SU-DHL-6 (cell line): ENCODE measurements around the gene TSPAN1.

Source experiments
- H2AFZ ChIP-seq: fragments of 200-600 bp; sonication (generic); 2 replicates; pipeline ENCODE4 v1.6.1; 2014; ENCODE audit warnings: low read depth, mild to moderate bottlenecking, moderate library complexity, mixed read lengths, antibody characterized with exemption, low read length; ENCODE audit not compliant: severe bottlenecking
- H3F3A ChIP-seq: fragments of 200-600 bp; shearing (Covaris generic); 2 replicates; pipeline ENCODE4 v1.6.0; 2016; ENCODE audit warnings: antibody characterized with exemption, mild to moderate bottlenecking; ENCODE audit not compliant: insufficient read depth
- H3K27ac ChIP-seq: fragments of 200-600 bp; sonication (generic); 2 replicates; pipeline ENCODE4 v1.5.1; 2016; ENCODE audit warnings: low read depth, mild to moderate bottlenecking, low read length, moderate library complexity, mixed read lengths
- H3K27me3 ChIP-seq: fragments of 200-600 bp; sonication (generic), shearing (Covaris generic); 2 replicates; pipeline ENCODE4 v1.6.0; 2014; ENCODE audit warnings: mild to moderate bottlenecking, low read length
- H3K36me3 ChIP-seq: fragments of 200-600 bp; sonication (generic); 2 replicates; pipeline ENCODE4 v1.6.1; 2014; ENCODE audit warnings: mild to moderate bottlenecking, low read length, mixed read lengths
- H3K4me2 ChIP-seq: fragments of 300-600, 200-600 bp; shearing (Covaris generic), sonication (generic); 2 replicates; pipeline ENCODE4 v1.6.0; 2014; ENCODE audit warnings: low read length, low read depth, mild to moderate bottlenecking; ENCODE audit not compliant: poor library complexity, severe bottlenecking
- H3K4me3 ChIP-seq: fragments of 200-600 bp; sonication (generic); 2 replicates; pipeline ENCODE4 v1.5.1; 2014; ENCODE audit warnings: antibody characterized with exemption, low read length, mild to moderate bottlenecking, mixed read lengths; ENCODE audit not compliant: insufficient read depth, poor library complexity, severe bottlenecking
- H3K79me2 ChIP-seq: fragments of 200-600 bp; sonication (generic); 2 replicates; pipeline ENCODE4 v1.6.1; 2014; ENCODE audit warnings: mild to moderate bottlenecking, low read length, moderate library complexity; ENCODE audit not compliant: insufficient read depth
- H3K9ac ChIP-seq: fragments of 200-600 bp; sonication (generic); 2 replicates; pipeline ENCODE4 v1.7.0; 2014; ENCODE audit warnings: mild to moderate bottlenecking, low read length
- H3K9me2 ChIP-seq: fragments of 200-600 bp; sonication (generic); replicated peaks from 2 replicates; pipeline ENCODE4 v1.6.1; 2014; ENCODE audit warnings: low read length; ENCODE audit not compliant: insufficient read depth
- H3K9me3 ChIP-seq: fragments of 200-600 bp; sonication (generic); 2 replicates; pipeline ENCODE4 v1.6.1; 2014; ENCODE audit warnings: low read length, mixed read lengths; ENCODE audit not compliant: insufficient read depth
- H4K20me1 ChIP-seq: fragments of 200-600 bp; sonication (generic); 2 replicates; pipeline ENCODE4 v1.6.1; 2014; ENCODE audit warnings: low read depth, mild to moderate bottlenecking, antibody characterized with exemption, low read length, moderate library complexity, mixed read lengths
- EZH2phosphoT487 ChIP-seq: fragments of 200-600 bp; sonication (generic), shearing (Covaris generic); conservative IDR thresholded peaks from 2 replicates; pipeline ENCODE4 v1.6.1; 2018; ENCODE audit warnings: mild to moderate bottlenecking, antibody characterized with exemption, low read length, moderate library complexity, mixed read lengths
- TF ChIP-seq, protein P1 (sequence below): fragments of 200-600 bp; sonication (generic); IDR thresholded peaks from one replicate; pipeline ENCODE4 v1.5.1; 2017; ENCODE audit warnings: antibody characterized with exemption, mild to moderate bottlenecking, low read length, moderate library complexity; ENCODE audit not compliant: insufficient read depth, poor library complexity, severe bottlenecking

TSPAN1 gene

DNA sequence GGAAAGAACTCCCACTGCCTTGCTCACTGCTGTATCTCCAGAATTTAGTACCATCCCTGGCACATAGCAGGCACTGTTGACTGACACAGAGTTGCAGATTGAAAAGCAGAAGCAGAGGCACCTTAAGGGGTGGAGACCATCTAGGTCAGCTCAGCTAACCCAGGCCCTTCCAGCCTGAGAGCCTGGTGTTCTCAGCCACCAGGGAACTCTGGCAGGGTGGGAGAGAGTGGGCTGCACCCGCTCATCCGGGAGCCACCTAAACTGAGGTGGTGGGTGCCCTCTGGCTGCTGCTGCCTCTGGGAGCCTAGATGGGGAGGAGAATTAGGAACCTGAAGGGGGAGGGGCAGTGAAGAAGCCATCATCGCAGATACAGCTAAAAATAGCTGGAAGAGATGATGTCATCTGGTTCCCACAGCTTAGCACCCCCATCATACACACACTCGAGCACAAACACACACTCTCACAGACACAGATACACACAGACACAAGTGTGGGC lies 1.5 kb upstream of the TSPAN1 start:
- no peak for TF ChIP-seq EZH2phosphoT487
- TF ChIP-seq, protein P1, sequence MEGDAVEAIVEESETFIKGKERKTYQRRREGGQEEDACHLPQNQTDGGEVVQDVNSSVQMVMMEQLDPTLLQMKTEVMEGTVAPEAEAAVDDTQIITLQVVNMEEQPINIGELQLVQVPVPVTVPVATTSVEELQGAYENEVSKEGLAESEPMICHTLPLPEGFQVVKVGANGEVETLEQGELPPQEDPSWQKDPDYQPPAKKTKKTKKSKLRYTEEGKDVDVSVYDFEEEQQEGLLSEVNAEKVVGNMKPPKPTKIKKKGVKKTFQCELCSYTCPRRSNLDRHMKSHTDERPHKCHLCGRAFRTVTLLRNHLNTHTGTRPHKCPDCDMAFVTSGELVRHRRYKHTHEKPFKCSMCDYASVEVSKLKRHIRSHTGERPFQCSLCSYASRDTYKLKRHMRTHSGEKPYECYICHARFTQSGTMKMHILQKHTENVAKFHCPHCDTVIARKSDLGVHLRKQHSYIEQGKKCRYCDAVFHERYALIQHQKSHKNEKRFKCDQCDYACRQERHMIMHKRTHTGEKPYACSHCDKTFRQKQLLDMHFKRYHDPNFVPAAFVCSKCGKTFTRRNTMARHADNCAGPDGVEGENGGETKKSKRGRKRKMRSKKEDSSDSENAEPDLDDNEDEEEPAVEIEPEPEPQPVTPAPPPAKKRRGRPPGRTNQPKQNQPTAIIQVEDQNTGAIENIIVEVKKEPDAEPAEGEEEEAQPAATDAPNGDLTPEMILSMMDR, result no peak
- Histone ChIP-seq H3K27ac (no peak overlapping the region), H2AFZ (no peak overlapping the region), H3K4me2 (no peak overlapping the region), H3F3A (no peaks in the 10 kb centered on the region), H4K20me1 (no peaks in the 10 kb centered on the region), H3K9me2 (no peaks in the 10 kb centered on the region), H3K79me2 (no peaks in the 10 kb centered on the region), H3K4me3 (no peak overlapping the region), H3K27me3 (no peaks in the 10 kb centered on the region), H3K9ac (no peak overlapping the region), H3K36me3 (no peaks in the 10 kb centered on the region), H3K9me3 (no peaks in the 10 kb centered on the region)

DNA sequence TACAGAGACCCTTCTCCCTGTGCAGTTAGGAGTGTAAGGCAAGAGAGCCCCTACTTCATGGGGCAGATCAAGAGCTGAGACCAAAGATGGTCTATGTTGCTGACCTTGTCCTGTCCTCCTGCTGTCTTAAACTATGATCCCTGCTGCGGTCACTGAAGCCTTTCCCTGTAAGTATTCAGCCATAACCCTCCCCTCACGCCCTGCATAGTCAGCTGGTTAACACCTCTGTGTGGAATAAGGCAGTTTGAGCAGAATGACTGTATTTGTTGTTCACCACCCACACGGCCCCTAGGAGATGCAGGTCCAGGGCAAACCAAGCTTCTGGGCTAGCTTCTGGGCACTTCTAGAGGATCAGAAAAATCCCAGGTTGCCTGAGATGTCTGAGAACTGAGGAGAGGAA lies 356 bp downstream of the TSPAN1 start:
- Histone ChIP-seq H3K4me3 (no peak overlapping the region), H3F3A (no peaks in the 10 kb centered on the region), H3K27ac (no peak overlapping the region), H3K9me2 (no peaks in the 10 kb centered on the region), H3K9ac (no peak overlapping the region), H3K36me3 (no peaks in the 10 kb centered on the region), H2AFZ (no peak overlapping the region), H3K4me2 (no peak overlapping the region), H3K27me3 (no peaks in the 10 kb centered on the region), H3K79me2 (no peaks in the 10 kb centered on the region), H4K20me1 (no peaks in the 10 kb centered on the region), H3K9me3 (no peaks in the 10 kb centered on the region)
- TF ChIP-seq EZH2phosphoT487, result no peak
- TF ChIP-seq, protein P1, result no peak

DNA sequence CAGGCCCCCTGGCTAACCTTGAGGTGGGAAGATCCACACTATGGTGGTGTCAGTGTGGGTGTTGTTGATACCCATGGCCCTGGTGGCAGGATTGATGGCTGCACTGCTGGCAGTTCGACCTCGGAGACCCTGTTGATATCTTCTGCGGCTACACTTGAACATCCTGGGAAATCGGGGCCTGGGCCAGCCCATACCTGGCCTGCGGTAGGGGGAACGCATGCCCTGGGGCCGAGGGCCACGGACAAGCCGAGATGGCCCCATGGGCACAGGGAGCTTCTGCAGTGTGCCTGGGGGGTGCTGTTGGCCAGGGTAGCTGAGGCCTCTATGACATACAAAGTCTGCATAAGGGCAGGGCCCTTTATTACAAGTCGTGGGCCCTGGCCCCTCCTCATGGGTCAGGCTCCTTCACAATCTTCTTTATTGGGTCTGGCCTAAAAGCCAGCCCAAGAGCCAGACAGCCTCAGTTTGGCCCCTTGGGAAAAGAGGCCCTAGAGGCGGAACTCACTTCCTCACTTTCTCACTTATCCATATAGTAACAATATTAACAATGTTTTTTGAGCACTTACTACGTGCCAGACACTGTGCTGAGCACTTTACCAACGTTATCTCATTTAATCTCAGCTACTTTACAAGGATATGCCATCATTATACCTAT lies 1.5 kb downstream of the TSPAN1 start, which contains the start of gene P3R3URF:
TSS of gene P3R3URF (minus strand) at position 278 of the 655 bp plus-strand sequence. CDS start at position 261, 17 bp downstream.
- Histone ChIP-seq H2AFZ (no peak within 1 kb of the TSS), H3F3A (no peaks in the 10 kb centered on the region), H3K79me2 (no peaks in the 10 kb centered on the region), H3K27me3 (no peaks in the 10 kb centered on the region), H4K20me1 (no peaks in the 10 kb centered on the region), H3K9me2 (no peaks in the 10 kb centered on the region), H3K9me3 (no peaks in the 10 kb centered on the region), H3K36me3 (no peaks in the 10 kb centered on the region), H3K27ac (no peak within 1 kb of the TSS), H3K4me2 (no peak within 1 kb of the TSS), H3K4me3 (no peak within 1 kb of the TSS), H3K9ac (no peak within 1 kb of the TSS)
- no peak for TF ChIP-seq EZH2phosphoT487
- TF ChIP-seq, protein P1, result no peak
